CMK (cell line): ENCODE measurements around the gene MEX3B.
"Not testable (repeated sequence)": the region's sequence is repeated elsewhere in the genome, so short reads cannot be mapped to it uniquely, and the experiment has no call there.

Source experiments
- DNase-seq: peaks from one replicate; pipeline ENCODE4 v3.0.0-alpha.2; 2010; ENCODE audit warnings: low read depth

MEX3B gene

GRCh38 chr15:82048811-82049210 is 3.0 kb upstream of the MEX3B start:
- no peak for DNase-seq

GRCh38 chr15:82047453-82048400 is 1.9 kb upstream of the MEX3B start:
- DNase-seq, result no peak

- DNase-seq, result peak; percentile 93
These were observed 1.0 kb upstream of the MEX3B start for GRCh38 chr15:82046666-82047452.

- no peak for DNase-seq
These were observed 483 bp downstream of the MEX3B start for GRCh38 chr15:82045179-82045891.

- DNase-seq, result peak; percentile 77
These were observed 1.2 kb downstream of the MEX3B start for GRCh38 chr15:82044373-82045178.

GRCh38 chr15:82043796-82044372 is 1.9 kb downstream of the MEX3B start:
- no peak for DNase-seq

- DNase-seq, result no peak
These were observed 2.6 kb downstream of the MEX3B start for GRCh38 chr15:82043130-82043673.

- no peak for DNase-seq
These were observed 5.0 kb downstream of the MEX3B start for GRCh38 chr15:82040862-82041261.

- DNase-seq, result no peak
These were observed 5.4 kb downstream of the MEX3B start for GRCh38 chr15:82040390-82040789.

GRCh38 chr15:82039871-82040270 is 5.9 kb downstream of the MEX3B start:
- DNase-seq, result no peak

- DNase-seq, result no peak
These were observed 9.4 kb downstream of the MEX3B start for GRCh38 chr15:82036461-82036860.

GRCh38 chr15:82031871-82032270 is 13.9 kb downstream of the MEX3B start:
- no peak for DNase-seq

GRCh38 chr15:82030176-82030575 is 15.6 kb downstream of the MEX3B start:
- no peak for DNase-seq

- DNase-seq, result not testable (repeated sequence)
These were observed 17.7 kb downstream of the MEX3B start for GRCh38 chr15:82028163-82028562.

GRCh38 chr15:82021992-82022391 is 23.8 kb downstream of the MEX3B start:
- DNase-seq, result no peak

- DNase-seq, result no peak
These were observed 25.0 kb downstream of the MEX3B start for GRCh38 chr15:82020625-82021394.

GRCh38 chr15:82018201-82018600 is 27.6 kb downstream of the MEX3B start:
- DNase-seq, result peak; percentile 99

GRCh38 chr15:82017656-82018055 is 28.2 kb downstream of the MEX3B start:
- no peak for DNase-seq

- no peak for DNase-seq
These were observed 30.8 kb downstream of the MEX3B start for GRCh38 chr15:82014989-82015388.

GRCh38 chr15:82012908-82013307 is 32.9 kb downstream of the MEX3B start:
- no peak for DNase-seq
